H9 (cell line): ENCODE measurements around the gene DIRAS3. TPM values are rescaled to one million over a fixed set of nuclear protein-coding genes. Genes with fewer than 3 reads are reported as not detected.
A peak's percentile ranks its signal among the peaks of the same experiment; 100 is the strongest.

ENCODE experiments used
- DNase-seq: peaks from one replicate; pipeline ENCODE4 v3.0.0-alpha.2; 2017
- H2AFZ ChIP-seq: one replicate; pipeline ENCODE4 v1.6.1; 2013; ENCODE audit warnings: mild to moderate bottlenecking, low read length, control low read depth, moderate library complexity
- H2AK5ac ChIP-seq: 2 replicates; pipeline ENCODE4 v1.6.1; 2013; ENCODE audit warnings: low read length, control low read depth, mixed read lengths; ENCODE audit not compliant: insufficient read length
- H2BK120ac ChIP-seq: one replicate; pipeline ENCODE4 v1.6.1; 2013; ENCODE audit warnings: low read depth, mild to moderate bottlenecking, low read length, control low read depth, inconsistent platforms; ENCODE audit not compliant: poor library complexity, severe bottlenecking
- H2BK12ac ChIP-seq: 2 replicates; pipeline ENCODE4 v1.6.1; 2013; ENCODE audit warnings: low read length, control low read depth, mixed read lengths, low read depth; ENCODE audit not compliant: insufficient read length
- H2BK15ac ChIP-seq: 2 replicates; pipeline ENCODE4 v1.6.1; 2013; ENCODE audit warnings: low read depth, low read length, control low read depth
- H2BK20ac ChIP-seq: one replicate; pipeline ENCODE4 v1.6.1; 2013; ENCODE audit warnings: low read depth, mild to moderate bottlenecking, low read length, control low read depth, inconsistent platforms; ENCODE audit not compliant: poor library complexity, severe bottlenecking
- H2BK5ac ChIP-seq: 2 replicates; pipeline ENCODE4 v1.6.1; 2013; ENCODE audit warnings: low read length, control low read depth, mixed read lengths; ENCODE audit not compliant: insufficient read length
- H3K14ac ChIP-seq: 2 replicates; pipeline ENCODE4 v1.6.1; 2013; ENCODE audit warnings: low read length, control low read depth; ENCODE audit not compliant: insufficient read depth
- H3K18ac ChIP-seq: 2 replicates; pipeline ENCODE4 v1.6.1; 2013; ENCODE audit warnings: low read depth, mild to moderate bottlenecking, mixed read lengths, low read length, control low read depth; ENCODE audit not compliant: insufficient read length
- H3K23ac ChIP-seq: 2 replicates; pipeline ENCODE4 v1.6.1; 2013; ENCODE audit warnings: low read length, control low read depth, mixed read lengths, low read depth; ENCODE audit not compliant: insufficient read length
- H3K23me2 ChIP-seq: 2 replicates; pipeline ENCODE4 v1.6.1; 2013; ENCODE audit warnings: low read depth, mild to moderate bottlenecking, mixed read lengths, low read length, control low read depth; ENCODE audit not compliant: insufficient read length, poor library complexity, severe bottlenecking
- H3K27ac ChIP-seq: 2 replicates; pipeline ENCODE4 v1.5.1; 2013; ENCODE audit warnings: low read length, control low read depth, mixed read lengths, low read depth; ENCODE audit not compliant: insufficient read length
- H3K27me3 ChIP-seq: 2 replicates; pipeline ENCODE4 v1.6.1; 2013; ENCODE audit warnings: low read length, control low read depth, inconsistent platforms; ENCODE audit not compliant: insufficient read depth
- H3K4ac ChIP-seq: 2 replicates; pipeline ENCODE4 v1.6.1; 2013; ENCODE audit warnings: low read depth, mild to moderate bottlenecking, control low read depth, inconsistent platforms, low read length, moderate library complexity
- H3K4me1 ChIP-seq: 2 replicates; pipeline ENCODE4 v1.6.1; 2013; ENCODE audit warnings: low read length, control low read depth, inconsistent platforms; ENCODE audit not compliant: insufficient read depth
- H3K4me2 ChIP-seq: 2 replicates; pipeline ENCODE4 v1.6.1; 2013; ENCODE audit warnings: low read length, control low read depth, mixed read lengths; ENCODE audit not compliant: insufficient read length, insufficient read depth
- H3K56ac ChIP-seq: 2 replicates; pipeline ENCODE4 v1.6.1; 2013; ENCODE audit warnings: low read depth, mild to moderate bottlenecking, mixed read lengths, low read length, control low read depth; ENCODE audit not compliant: insufficient read length
- H3K79me1 ChIP-seq: 2 replicates; pipeline ENCODE4 v1.6.1; 2013; ENCODE audit warnings: low read depth, mild to moderate bottlenecking, moderate library complexity, low read length, control low read depth, inconsistent platforms; ENCODE audit not compliant: insufficient read depth, poor library complexity, severe bottlenecking
- H3K79me2 ChIP-seq: 2 replicates; pipeline ENCODE4 v1.6.1; 2013; ENCODE audit warnings: low read length, control low read depth, inconsistent platforms; ENCODE audit not compliant: insufficient read depth
- H3K9ac ChIP-seq: 2 replicates; pipeline ENCODE4 v1.6.1; 2013; ENCODE audit warnings: low read length, control low read depth, mixed read lengths; ENCODE audit not compliant: insufficient read length; ENCODE audit errors: extremely low read depth
- H3K9me3 ChIP-seq: one replicate; pipeline ENCODE4 v1.6.1; 2013; ENCODE audit warnings: low read depth, low read length, inconsistent platforms; ENCODE audit not compliant: control insufficient read depth
- H3T11ph ChIP-seq: one replicate; pipeline ENCODE4 v1.6.1; 2013; ENCODE audit warnings: mild to moderate bottlenecking, low read length, control low read depth, inconsistent platforms
- H4K20me1 ChIP-seq: one replicate; pipeline ENCODE4 v1.6.1; 2013; ENCODE audit not compliant: control insufficient read depth, insufficient read length, insufficient read depth
- H4K5ac ChIP-seq: 2 replicates; pipeline ENCODE4 v1.6.1; 2013; ENCODE audit warnings: low read depth, mild to moderate bottlenecking, mixed read lengths, low read length, control low read depth; ENCODE audit not compliant: insufficient read length
- H4K8ac ChIP-seq: replicated peaks from 2 replicates; pipeline ENCODE4 v1.6.1; 2013; ENCODE audit warnings: low read length, control low read depth, mixed read lengths, low read depth; ENCODE audit not compliant: insufficient read length
- H4K91ac ChIP-seq: 2 replicates; pipeline ENCODE4 v1.6.1; 2013; ENCODE audit warnings: low read depth, mild to moderate bottlenecking, moderate library complexity, mixed read lengths, low read length, control low read depth; ENCODE audit not compliant: insufficient read length
- H3K27ac Mint-ChIP-seq, 3 experiments: 2 replicates in 2 of 3; 3 replicates in 1 of 3; pipeline ENCODE4 v1.8.0; 2020 to 2021; ENCODE audit warnings: mixed read lengths in 3 of 3, mild to moderate bottlenecking in 1 of 3, moderate library complexity in 1 of 3
- H3K27me3 Mint-ChIP-seq: 2 replicates; pipeline ENCODE4 v1.8.0; 2021; ENCODE audit warnings: low read depth, mild to moderate bottlenecking, moderate library complexity, mixed read lengths
- H3K36me3 Mint-ChIP-seq, 3 experiments: 2 replicates in 2 of 3; 3 replicates in 1 of 3; pipeline ENCODE4 v1.8.0; 2020 to 2021; ENCODE audit warnings: low read depth in 3 of 3, mixed read lengths in 3 of 3; ENCODE audit not compliant: insufficient read depth in 1 of 3
- H3K4me1 Mint-ChIP-seq, 2 experiments: 2 replicates each; pipeline ENCODE4 v1.8.0; 2020; ENCODE audit warnings: mixed read lengths in 2 of 2
- H3K4me3 Mint-ChIP-seq, 2 experiments: 2 replicates in 1 of 2; 3 replicates in 1 of 2; pipeline ENCODE4 v1.8.0; 2020 to 2021; ENCODE audit warnings: mild to moderate bottlenecking in 2 of 2, mixed read lengths in 2 of 2, moderate library complexity in 1 of 2
- H3K9me3 Mint-ChIP-seq, 2 experiments: 2 replicates in 1 of 2; 3 replicates in 1 of 2; pipeline ENCODE4 v1.8.0; 2020; ENCODE audit warnings: mild to moderate bottlenecking in 2 of 2, mixed read lengths in 2 of 2, moderate library complexity in 1 of 2
- CTCF ChIP-seq: fragments of 200-600 bp; sonication (generic); conservative IDR thresholded peaks from 3 replicates; pipeline ENCODE4 v1.8.0; 2021; ENCODE audit warnings: antibody characterized with exemption, mild to moderate bottlenecking
- WGBS: extraction: QIAGEN DNeasy Blood & Tissue Kit; methylation state at CpG from one replicate; pipeline ENCODE4 v1.1.7; 2013; ENCODE audit warnings: missing lambda C conversion rate, low lambda C conversion rate, mixed read lengths; ENCODE audit not compliant: insufficient read length; ENCODE audit errors: extremely low coverage; 5-methylcytosine and 5-hydroxymethylcytosine counted together
- total RNA-seq: library from RNA; stranded (reverse); gene quantifications from 2 replicates; pipeline ENCODE4 v1.2.1, GENCODE V29; 2021

The DIRAS3 gene
- total RNA-seq, 1 experiment from 2014 or later, result not detected

GRCh38 chr1:68046885-68047658 lies 3.4 kb downstream of the DIRAS3 start:
- Histone ChIP-seq H2BK120ac (no peak overlapping the region), H3K4ac (no peak overlapping the region), H2AFZ (no peak overlapping the region), H3K23me2 (peaks cover 3% of the 10 kb centered on the region), H2BK5ac (no peak overlapping the region), H3K79me2 (no peaks in the 10 kb centered on the region), H3K56ac (no peak overlapping the region), H3K23ac (no peak overlapping the region), H3K9ac (no peak overlapping the region), H4K8ac (no peak overlapping the region), H2BK15ac (no peak overlapping the region), H3K79me1 (no peaks in the 10 kb centered on the region), H3K27ac (no peak overlapping the region), H4K20me1 (no peaks in the 10 kb centered on the region), H2BK20ac (no peak overlapping the region), H4K5ac (no peak overlapping the region), H3K18ac (no peak overlapping the region), H2BK12ac (no peak overlapping the region), H3K9me3 (no peaks in the 10 kb centered on the region), H3K14ac (no peak overlapping the region), H4K91ac (no peak overlapping the region), H3T11ph (no peak overlapping the region), H3K27me3 (peaks cover 9% of the 10 kb centered on the region), H3K4me1 (no peaks in the 10 kb centered on the region), H2AK5ac (no peak overlapping the region), H3K4me2 (no peak overlapping the region)
- no peaks in the 10 kb centered on the region; a peak in 3 of 5 replicates for H3K9me3 Mint-ChIP-seq
- no peak for DNase-seq
- no peak for TF ChIP-seq CTCF
- peak overlapping the region in 1 of 2 experiments; percentile 71; a peak in 3 of 5 replicates for H3K4me3 Mint-ChIP-seq
- H3K36me3 Mint-ChIP-seq, result no peaks in the 10 kb centered on the region
- peaks cover 9% of the 10 kb centered on the region in 2 experiments for H3K4me1 Mint-ChIP-seq
- H3K27ac Mint-ChIP-seq, result no peak overlapping the region
- WGBS, result no CpG with 5 or more reads among the region's 34 CpGs
- H3K27me3 Mint-ChIP-seq, result peaks cover 58% of the 10 kb centered on the region
